HG03469 (cell line): ENCODE results near the gene CRABP2.

ENCODE experiments used
- ATAC-seq: cut with Tn5 transposase; IDR thresholded peaks from one replicate; pipeline ENCODE4 v1.9.1; 2021; ENCODE audit warnings: mild to moderate bottlenecking, moderate library complexity, moderate number of reproducible peaks; ENCODE audit not compliant: unreplicated experiment

CRABP2 gene

DNA sequence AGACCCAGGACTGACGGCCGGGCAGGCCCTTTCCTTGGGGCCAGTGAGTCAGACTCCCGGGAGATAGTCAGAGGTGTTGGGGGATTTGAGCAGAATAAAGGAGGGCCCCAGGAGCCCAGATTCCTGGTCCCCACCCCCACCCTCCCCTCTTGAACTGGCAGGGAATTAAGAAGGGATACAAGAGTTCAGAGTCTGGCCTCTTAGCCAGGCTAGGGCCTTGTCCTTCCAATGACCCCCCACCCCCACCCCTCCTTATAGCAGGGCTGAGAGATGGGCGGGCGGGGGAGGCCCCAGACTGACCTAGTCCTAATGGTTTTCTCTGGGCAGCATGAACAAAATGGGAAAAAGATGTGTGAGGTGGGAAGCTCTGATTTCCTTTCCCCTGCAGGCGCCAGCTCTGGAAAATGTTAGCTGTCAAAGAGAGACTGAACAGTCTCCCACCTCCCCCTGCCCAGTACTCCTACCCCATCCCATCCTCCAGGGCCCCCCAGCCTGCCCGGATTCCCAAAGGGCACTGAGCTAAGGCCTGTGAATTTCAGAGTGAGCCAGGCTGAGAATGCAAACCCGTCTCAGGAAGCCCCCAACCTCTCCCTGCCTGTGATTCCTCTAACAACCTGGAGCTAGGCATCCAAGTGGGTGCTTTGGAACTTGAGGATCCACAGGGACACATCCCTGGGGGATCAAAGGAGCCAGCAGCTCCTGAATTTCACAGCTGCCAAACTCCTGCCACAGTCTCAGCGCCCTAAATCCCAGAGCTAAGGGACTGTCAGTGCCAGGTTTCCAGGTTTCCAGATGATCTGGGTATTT is 5.8 kb upstream of the CRABP2 start:
- ATAC-seq: no peak

DNA sequence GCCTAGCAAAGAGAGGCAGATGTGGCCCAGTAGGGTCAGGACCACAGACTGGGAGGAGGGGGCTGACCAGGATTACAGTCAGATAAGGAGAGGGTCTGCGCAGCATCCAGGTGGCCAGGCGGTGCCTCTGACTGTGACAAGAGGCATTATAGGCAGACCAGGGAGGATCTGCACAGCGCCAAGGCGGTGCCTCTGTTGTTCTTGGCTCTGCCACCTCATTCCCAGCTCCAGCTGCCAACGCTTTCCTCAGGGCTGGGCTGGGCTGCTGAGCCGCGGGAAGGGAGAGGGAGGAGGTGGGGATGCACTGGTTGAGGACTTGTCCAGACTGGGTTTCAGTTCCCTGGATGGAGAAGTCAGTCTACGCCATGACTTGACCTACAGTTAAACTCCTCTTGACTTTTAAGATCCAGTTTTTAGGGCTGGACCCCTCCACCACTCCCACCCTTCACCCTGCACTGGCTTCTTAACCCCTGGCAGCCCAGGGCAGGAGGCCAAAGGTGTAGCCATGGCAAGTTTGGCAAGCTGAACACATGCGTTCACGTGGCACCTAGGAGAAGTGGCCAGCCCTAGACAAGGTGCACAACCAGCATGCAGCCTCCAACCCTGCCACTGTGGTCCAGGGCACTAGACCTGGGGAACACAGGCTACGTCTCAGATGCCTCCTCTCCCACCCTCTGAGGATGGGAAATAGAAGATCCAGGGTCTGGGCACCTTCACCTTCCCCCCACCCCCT is 4.5 kb upstream of the CRABP2 start:
- ATAC-seq: no peak

DNA sequence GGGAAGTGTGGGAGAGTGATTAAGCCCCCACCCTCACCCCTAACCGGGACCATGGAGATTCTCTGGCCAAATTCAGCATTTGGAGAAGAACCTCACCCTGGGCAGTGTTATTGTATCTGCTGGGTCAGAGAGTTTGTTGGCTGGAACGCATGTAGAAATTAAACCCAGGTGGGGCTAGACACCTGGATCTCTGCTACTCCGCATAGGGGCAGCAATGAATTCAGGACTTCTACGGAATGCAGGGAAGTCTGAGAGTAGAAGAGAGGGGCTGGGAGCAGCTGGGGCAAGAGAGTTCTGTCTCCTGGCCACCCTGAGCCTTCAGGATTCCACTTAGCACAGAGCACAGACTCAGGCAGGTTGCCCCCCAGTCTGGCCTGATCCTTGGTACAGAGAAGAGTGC is 3.6 kb upstream of the CRABP2 start:
- no peak for ATAC-seq

DNA sequence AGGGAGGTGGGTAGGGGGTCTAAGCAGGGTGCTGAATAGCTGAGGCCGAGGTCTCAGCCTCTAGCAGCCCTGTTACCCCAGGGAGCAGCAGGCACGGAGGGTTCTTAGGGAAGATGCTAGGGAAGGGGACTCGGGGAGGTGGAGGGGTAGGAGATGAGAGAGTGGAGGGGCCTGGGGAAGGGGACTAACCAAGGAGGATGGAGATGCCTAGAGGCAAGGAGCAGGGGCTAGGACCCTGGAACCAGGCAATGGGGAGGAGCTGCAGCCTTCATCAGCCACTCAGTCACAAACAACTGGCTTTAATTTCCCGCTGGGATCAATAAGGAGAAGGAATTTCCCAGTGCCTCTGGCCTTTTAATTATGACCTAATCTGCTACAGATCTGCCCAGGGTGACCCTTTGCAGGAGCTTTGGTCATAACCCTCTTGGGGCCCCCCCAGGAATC is 2.9 kb upstream of the CRABP2 start:
- ATAC-seq: no peak

DNA sequence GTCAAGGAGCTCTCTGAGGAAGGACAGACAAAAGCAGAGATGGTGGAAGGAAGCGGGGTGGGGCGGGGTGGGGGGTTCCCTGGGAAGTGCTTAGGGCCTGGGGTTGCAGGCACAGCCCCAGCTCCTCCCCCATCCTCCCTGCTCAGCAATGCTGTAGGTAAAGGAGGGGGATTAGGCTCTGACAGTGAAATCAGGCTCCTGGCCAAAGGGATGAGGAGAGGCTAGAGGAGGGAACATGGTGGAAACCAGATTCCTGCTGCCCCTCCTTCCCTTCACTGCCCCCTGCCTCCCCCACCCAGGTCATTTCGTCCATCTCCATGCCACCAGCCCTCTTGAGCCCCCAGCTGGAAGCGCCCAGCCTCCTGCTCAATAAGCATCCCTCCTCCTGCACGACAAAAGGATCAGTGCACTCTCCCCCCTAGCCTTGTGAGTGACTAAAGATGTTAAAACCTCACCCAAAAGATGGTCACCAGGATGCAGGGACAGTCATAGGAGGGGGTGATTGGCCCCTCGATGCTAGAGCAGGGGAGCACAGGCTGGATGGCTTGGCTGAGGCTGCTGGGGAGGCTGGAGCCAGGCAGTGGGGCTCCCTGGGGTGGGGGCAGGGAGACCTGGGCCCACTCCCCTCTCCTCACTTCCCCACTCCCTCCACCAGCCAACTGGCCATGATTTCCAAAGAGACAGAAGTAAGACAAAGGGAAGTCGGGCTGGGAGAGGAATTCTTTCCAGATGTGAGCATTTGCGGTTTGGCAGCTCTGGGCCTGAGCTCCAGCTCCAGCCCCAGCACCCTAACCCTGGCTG is 2.2 kb upstream of the CRABP2 start:
- ATAC-seq: no peak

DNA sequence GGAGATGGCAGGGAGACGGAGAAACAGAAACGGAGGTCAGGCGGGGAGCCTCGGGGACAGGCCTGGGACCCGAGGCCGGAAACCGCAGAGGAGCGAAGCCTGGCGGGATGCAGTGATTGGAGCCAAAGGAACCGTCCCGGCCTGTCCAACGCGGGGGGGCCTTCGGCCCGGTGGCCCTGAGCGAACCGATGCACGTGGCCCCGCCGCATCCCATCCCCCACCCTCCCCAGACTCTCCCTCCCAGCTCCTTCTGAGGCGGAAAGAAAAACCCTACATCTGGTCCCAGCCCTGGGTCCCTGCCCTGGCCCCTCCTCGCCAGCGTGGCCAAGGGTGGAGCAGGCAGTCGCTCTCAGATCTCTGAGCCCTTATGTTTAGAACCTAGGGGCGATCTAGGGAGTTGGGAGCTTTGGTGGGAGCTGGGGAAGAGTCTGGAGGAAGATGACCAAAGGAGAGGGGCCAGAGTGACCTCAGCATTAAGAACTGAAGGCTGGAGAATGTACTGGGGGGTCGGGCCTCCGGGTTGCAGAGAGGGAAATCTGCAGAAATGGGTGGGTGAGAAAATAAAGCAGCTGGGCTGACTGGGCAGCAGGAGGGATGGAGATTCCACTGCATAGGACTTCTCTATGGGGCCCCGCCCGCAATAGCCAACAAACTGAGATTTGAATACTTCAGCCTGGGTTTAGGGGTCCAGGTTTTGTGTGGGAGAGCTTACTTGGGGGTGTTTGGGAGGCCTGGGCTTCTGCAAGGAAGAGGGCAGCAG is 1.5 kb upstream of the CRABP2 start:
- no peak for ATAC-seq

DNA sequence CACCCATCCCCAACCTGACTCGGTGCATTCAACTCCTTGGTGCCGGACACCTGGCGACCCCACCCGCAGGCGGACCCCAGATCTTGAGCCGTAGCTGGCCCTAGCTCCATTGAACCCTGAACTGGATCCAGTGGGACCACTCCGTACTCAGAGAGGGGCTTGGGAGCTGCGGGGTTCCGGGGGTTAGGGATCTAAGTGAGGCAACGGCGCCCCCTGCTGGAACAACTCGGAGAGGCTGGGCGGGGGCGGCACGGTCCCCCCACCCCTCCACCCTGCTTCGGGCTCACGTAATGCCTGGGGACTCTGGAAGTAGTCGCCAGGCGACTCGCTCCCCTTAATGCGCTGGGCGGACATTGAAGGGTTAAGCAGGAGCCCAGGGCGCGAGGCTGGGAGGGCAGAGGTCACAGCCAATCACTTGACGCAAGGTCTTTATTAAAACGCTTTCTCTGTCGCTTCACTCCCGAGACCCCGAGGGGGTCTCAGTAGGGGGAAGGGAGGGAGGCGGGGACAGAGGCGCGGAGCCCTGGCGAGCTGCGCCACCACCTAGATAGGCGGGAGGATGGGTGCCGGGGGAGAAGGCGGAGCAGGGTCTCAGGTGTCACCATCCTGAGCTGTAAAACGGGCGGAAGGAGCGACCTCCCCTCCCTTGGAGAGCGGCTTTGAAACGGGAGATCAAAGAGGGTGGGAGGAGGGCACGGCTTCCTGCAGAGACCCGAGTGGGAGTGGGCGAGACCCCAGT is 704 bp upstream of the CRABP2 start:
- ATAC-seq: no peak

DNA sequence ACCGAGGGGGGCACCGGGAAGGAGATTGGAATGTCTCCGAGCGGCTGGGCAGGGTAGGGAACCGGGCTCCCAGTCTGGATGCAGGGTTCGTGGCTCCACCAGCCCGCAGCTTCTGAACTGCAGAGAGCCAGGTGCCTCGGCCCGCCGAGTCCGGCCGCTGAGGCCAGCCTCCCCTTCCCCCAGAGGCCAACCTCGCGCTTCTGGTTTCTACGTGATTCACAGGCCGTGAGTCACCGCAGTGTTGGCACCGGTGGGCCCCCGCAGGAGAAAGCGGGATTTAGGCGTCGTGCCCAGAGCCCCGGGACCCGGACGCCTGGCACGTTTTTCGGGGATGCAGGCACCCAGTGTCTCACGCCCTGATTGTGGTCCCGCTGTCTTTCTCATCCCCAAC is 458 bp downstream of the CRABP2 start:
- no peak for ATAC-seq

DNA sequence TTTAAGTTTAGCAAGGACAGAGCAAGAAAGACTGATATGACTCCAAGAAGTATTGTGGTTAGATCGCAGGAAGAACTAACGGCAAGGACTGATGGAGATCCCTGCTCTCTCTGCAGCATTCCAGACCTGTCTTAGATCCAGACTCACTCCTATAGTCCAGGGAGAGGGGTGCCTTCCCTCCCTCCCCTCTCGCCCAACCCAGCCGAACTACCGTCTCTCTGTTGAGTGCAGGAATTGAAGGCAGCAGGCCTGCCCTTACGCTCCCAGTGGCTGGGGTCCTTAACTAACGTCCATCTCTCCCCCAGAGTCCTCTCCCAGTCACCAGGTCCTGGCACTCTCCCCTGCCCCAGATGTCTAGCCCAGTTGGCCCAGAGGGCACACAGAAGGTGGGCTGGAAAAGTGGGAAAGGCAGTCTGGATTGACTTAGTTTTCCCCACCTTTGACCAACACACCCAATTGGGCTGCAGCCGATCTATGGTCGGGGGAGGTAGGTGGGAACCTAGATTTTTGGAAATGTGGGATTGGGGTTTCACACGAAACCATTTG is 1.1 kb downstream of the CRABP2 start:
- ATAC-seq: no peak

DNA sequence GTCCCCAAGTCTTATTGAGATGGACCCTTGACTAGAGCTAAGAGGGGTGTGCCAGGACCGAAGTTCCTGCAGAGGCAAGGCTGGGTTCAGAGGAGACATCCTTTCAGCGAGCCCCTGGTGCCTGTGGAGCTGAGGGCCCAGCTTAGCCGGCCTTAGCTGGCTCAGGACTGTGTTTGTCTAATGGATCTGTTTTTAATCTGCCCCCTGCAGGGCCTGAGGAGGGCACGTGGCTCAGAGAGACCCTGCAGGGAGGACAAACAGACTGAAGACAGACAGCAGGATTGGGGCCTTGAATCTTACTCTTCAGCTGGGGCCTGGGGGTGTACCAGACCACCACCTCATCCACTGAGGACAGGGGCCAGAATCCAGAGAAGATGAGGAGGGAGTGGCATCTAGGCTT is 1.6 kb downstream of the CRABP2 start:
- ATAC-seq: no peak

DNA sequence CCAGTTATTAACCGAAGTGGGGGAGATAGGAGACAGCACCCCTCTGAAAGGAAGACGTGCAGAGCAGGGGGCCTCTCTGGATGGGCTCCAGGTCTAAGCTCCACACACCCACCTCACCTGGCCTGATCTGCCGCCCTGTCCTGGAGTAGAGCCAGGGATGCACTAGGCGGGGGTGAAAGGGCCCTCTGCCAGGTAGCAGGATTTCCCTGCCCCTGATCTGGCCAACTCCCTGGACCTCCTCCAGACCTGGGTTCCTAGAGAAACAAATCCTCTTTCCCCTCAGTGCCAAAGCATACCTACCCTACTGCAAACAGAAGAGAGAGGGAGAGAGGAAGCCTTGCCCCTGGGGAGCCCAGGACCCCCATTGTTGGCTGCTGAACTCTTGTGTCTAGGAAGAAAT is 2.0 kb downstream of the CRABP2 start:
- ATAC-seq: no peak

DNA sequence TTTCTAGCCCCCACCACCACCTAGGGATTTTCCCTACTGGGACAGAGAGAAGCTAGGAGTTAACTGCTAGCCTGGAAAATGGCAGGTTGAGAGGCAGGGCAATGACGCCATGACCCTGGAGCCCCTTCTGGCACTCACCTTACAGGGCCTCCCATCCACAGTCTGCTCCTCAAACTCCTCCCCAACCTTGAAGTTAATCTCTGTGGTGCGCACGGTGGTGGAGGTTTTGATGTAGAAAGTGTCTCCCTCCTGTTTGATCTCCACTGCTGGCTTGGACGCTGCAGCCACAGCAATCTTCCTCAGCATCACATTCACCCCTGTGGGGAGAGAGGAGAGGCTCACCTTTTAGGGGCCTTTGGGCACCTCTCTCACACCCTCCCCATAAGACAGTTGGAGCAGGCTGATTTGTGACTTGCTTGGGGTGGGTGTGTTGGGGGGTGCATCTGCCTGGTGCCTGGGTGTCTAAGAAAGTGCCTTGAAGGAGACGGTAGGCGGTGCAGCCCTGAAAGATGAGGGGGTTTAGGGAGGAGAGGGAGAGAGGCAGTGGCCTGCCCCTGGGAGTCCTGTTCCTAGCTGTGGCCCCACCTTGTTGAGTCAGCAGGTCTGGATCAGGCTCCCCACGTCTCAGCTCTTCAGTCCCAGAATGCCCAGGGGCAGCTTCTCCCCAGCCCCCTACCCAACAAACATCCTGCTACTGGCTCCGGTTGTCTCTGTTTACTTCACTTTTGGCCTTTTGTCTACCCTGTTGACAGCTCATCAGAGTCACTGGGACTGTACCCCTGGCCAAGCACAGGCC is 4.4 kb downstream of the CRABP2 start:
- no peak for ATAC-seq

DNA sequence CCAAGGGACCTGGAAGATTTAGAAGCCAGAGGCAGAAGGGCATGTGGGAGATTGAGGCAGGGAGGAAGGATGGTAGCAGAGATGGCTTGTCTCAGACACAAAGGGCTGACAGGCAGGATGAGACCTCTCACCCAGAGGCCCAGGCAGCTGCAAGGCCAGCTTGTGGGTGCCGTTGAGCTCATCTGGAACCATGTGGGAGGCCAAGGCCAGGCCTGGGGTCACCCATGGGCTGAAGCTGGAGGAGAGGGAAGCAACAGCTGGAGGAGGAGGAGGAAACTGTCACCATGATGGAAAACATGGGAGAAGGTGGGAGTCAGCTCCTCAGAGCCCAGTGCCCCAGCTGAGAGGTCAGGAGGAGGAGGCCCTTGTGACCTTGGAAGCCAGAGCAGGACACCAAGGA is 6.4 kb downstream of the CRABP2 start:
- ATAC-seq: no peak

DNA sequence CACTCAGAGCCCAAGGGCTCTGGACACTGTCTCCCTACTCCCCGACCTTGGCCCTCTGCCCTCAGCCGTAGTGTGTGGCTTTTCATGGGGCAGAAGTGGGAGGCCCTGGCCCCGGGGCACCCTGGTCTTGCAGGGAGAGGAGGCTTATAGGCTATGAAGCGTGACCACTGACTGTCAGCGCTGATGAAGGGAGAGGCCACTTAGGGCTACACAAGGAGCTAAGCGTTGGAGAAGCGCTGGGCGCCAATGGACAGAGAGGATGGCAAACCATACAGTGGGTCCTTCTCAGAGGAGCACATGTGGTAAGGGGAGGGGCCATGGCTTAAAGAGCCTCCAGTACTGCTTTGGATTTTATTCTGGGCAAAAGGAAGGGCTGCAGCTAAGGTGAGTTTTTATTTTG is 7.9 kb downstream of the CRABP2 start:
- ATAC-seq: no peak

DNA sequence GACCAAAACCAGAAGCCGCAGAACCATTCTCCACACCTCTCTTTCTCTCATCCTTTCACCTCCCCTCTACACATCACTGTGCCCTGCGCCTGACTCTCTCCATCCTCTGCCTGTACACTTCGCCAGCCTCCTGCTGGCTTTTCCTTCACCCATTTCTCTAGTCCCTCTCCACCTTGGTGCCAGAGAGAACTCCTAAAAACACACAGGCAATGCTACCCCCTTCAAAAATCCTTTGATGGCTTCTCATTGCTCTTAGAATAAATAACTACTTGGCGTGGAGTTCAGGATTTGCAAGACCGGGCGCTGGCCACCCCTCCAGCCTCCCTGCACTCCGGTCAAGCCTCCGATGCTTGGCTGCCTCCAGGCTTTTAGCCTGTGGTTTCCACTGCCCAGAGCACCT is 8.6 kb downstream of the CRABP2 start:
- ATAC-seq: no peak

DNA sequence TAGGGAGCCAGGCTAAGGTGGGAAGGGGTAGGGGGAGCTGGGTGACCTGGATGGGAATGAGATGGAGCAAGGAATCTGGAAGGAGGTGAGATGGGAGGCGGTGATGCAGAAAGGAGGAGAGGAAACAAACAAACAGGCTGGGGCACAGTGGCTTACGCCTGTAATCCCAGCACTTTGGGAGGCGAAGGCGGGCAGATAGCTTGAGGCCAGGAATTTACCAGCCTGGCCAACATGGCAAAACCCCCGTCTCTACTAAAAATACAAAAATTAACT is 10.8 kb downstream of the CRABP2 start:
- ATAC-seq: no peak

DNA sequence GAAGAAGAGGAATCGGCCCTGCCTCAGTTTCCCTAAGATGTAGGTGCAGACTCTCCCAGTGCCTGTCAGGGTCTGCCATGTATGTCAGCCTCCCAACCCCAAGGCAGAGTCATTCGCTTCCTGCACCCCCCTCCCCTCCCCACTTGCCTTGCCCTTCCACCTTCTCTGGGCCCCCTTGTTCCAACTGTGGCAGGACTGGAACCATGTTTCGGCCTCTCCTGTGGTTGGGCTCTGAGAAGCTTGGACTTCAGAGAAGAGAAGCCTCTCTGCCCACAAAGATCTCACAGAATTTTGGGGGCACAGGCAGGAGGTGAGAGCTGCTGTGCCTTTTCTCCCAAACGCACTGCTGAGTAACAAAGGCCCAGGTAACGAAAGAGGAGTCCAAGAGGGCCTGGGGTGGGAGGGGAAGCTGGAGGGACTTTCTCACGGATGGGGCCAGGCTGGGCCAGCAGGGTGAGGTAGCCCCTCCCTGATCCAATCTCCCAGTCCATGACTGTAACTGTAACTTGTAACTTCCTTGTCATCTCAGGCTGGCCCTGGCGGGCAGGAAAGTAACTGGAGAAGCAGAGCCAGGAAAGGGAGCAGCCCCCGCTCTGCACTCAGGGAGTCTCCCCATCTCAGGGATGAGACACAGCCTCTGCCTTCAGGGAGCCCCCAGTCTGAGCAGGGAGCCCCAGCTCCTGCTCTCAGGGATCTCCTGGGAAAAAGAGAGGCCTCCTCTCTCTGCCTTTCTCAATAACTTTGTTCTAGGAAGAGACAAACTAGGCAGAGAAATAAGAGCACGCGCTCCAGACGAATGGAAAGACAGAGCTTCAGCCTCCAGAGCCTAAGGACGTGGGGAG is 11.3 kb downstream of the CRABP2 start:
- ATAC-seq: no peak
